Vagina (tissue), 2 donors: ENCODE data around the gene RERG.

Experiments used
- POLR2A ChIP-seq, 2 donors: fragments of 450-650 bp; IDR thresholded peaks; one replicate each; pipeline ENCODE4 v1.6.1; 2017; ENCODE audit warnings: antibody characterized with exemption in 2 of 2, mild to moderate bottlenecking in 2 of 2, moderate library complexity in 2 of 2
- POLR2AphosphoS5 ChIP-seq, 2 donors: sonication (generic); formaldehyde crosslinking; IDR thresholded peaks; one replicate each; pipeline ENCODE4 v1.9.0; 2017; ENCODE audit warnings: antibody characterized with exemption in 2 of 2, mild to moderate bottlenecking in 2 of 2, low read depth in 1 of 2; ENCODE audit not compliant: insufficient read depth in 1 of 2
- TF ChIP-seq, protein P1 (sequence below), 3 experiments: fragments of 450-650 bp in 2 of 3; fragments of 200-600 bp in 1 of 3; sonication (generic) in 1 of 3; IDR thresholded peaks; one replicate each; pipeline ENCODE4 v1.5.1; 2017 to 2019; ENCODE audit warnings: antibody characterized with exemption in 3 of 3, mild to moderate bottlenecking in 2 of 3, moderate library complexity in 2 of 3

DNA sequence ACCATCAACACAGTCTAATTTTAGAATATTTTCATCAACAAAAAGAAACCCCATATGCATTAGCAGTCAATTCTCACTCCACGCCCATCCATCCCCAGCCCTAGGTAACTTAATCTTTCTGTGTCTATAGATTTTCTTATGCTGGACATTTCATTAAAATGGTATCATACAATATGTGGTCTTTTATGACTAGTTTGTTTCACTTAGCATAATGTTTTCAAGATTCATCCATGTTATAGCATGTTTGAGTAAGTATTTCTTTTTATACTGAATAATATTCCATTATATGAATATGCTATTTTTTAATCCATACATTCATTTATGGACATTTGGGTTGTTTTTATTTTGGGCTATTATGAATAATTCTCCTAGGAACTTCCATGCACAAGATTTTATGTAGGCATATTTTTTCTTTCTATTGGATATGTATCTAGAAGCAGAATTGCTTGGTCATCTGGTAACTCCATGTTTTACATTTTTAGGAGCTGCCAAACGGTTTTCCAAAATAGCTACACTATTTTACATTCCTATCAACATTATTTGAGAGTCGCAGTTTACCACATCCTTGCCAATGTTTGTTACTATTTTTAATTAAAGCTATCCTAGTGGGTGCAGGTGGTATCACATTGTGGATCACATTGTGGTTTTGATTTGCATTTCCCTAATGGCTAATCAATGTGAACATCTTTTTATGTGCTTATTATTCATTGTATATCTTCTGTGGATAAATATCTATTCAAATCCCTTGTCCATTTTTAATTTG, 49.0 kb downstream of the RERG start:
- TF ChIP-seq, protein P1, sequence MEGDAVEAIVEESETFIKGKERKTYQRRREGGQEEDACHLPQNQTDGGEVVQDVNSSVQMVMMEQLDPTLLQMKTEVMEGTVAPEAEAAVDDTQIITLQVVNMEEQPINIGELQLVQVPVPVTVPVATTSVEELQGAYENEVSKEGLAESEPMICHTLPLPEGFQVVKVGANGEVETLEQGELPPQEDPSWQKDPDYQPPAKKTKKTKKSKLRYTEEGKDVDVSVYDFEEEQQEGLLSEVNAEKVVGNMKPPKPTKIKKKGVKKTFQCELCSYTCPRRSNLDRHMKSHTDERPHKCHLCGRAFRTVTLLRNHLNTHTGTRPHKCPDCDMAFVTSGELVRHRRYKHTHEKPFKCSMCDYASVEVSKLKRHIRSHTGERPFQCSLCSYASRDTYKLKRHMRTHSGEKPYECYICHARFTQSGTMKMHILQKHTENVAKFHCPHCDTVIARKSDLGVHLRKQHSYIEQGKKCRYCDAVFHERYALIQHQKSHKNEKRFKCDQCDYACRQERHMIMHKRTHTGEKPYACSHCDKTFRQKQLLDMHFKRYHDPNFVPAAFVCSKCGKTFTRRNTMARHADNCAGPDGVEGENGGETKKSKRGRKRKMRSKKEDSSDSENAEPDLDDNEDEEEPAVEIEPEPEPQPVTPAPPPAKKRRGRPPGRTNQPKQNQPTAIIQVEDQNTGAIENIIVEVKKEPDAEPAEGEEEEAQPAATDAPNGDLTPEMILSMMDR (IDR thresholded peaks at IDR 0.05): no peak
- TF ChIP-seq POLR2A (IDR thresholded peaks at IDR 0.05) (no peak), POLR2AphosphoS5 (IDR thresholded peaks at IDR 0.05; ENCODE audit: insufficient read depth in 1 of 2, low read depth in 1 of 2) (no peak)
